ENCODE measurements around the gene CFAP97D1.

CFAP97D1 gene

GRCh38 chr17:43801844-43802243 lies 21.6 kb downstream of the CFAP97D1 start:
- no peaks in the 10 kb centered on the region for H3K4me1 ChIP-seq (ENCODE audit: low read depth, poor library complexity, severe bottlenecking)
- H3K27me3 ChIP-seq (ENCODE audit: insufficient read depth, low read depth) = no peaks in the 10 kb centered on the region
- no peak overlapping the region for H3K4me3 ChIP-seq (IDR thresholded peaks at IDR 0.05; ENCODE audit: insufficient read depth, low read depth, low read length)
- TF ChIP-seq CTCF (conservative IDR thresholded peaks at IDR 0.05; ENCODE audit: low read depth, low read length) = no peak
- no peaks in the 10 kb centered on the region for H3K36me3 ChIP-seq (ENCODE audit: insufficient read depth)
- H3K4me2 ChIP-seq = no peak overlapping the region
- H3K79me2 ChIP-seq (ENCODE audit: insufficient read depth, low read depth) = no peaks in the 10 kb centered on the region
- no peaks in the 10 kb centered on the region for H4K20me1 ChIP-seq (ENCODE audit: insufficient read depth)
- H3K27ac ChIP-seq = no peak overlapping the region
- H2AFZ ChIP-seq (ENCODE audit: low read depth) = no peak overlapping the region
- no peak overlapping the region for H3K9ac ChIP-seq

GRCh38 chr17:43803758-43804157 lies 23.5 kb downstream of the CFAP97D1 start:
- Histone ChIP-seq H3K36me3 (ENCODE audit: insufficient read depth) (no peaks in the 10 kb centered on the region), H3K79me2 (ENCODE audit: insufficient read depth, low read depth) (no peaks in the 10 kb centered on the region), H3K27me3 (ENCODE audit: insufficient read depth, low read depth) (no peaks in the 10 kb centered on the region), H3K9ac (no peak overlapping the region), H3K4me2 (no peak overlapping the region), H3K27ac (no peak overlapping the region), H3K4me1 (ENCODE audit: low read depth, poor library complexity, severe bottlenecking) (no peaks in the 10 kb centered on the region), H2AFZ (ENCODE audit: low read depth) (no peak overlapping the region), H3K4me3 (IDR thresholded peaks at IDR 0.05; ENCODE audit: insufficient read depth, low read depth, low read length) (no peak overlapping the region), H4K20me1 (ENCODE audit: insufficient read depth) (no peaks in the 10 kb centered on the region)
- TF ChIP-seq CTCF (conservative IDR thresholded peaks at IDR 0.05; ENCODE audit: low read depth, low read length) = no peak

- H3K9ac ChIP-seq = no peak overlapping the region
- H3K36me3 ChIP-seq (ENCODE audit: insufficient read depth) = no peaks in the 10 kb centered on the region
- no peaks in the 10 kb centered on the region for H3K4me1 ChIP-seq (ENCODE audit: low read depth, poor library complexity, severe bottlenecking)
- H3K27ac ChIP-seq = no peak overlapping the region
- H3K79me2 ChIP-seq (ENCODE audit: insufficient read depth, low read depth) = no peaks in the 10 kb centered on the region
- TF ChIP-seq CTCF (conservative IDR thresholded peaks at IDR 0.05; ENCODE audit: low read depth, low read length) = no peak
- H3K4me2 ChIP-seq = no peak overlapping the region
- H3K4me3 ChIP-seq (IDR thresholded peaks at IDR 0.05; ENCODE audit: insufficient read depth, low read depth, low read length) = no peak overlapping the region
- H4K20me1 ChIP-seq (ENCODE audit: insufficient read depth) = no peaks in the 10 kb centered on the region
- H3K27me3 ChIP-seq (ENCODE audit: insufficient read depth, low read depth) = no peaks in the 10 kb centered on the region
- H2AFZ ChIP-seq (ENCODE audit: low read depth) = no peak overlapping the region
Observed at GRCh38 chr17:43805117-43805516, 24.9 kb downstream of the CFAP97D1 start.

- Histone ChIP-seq H3K4me2 (no peak overlapping the region), H2AFZ (ENCODE audit: low read depth) (no peak overlapping the region), H3K9ac (no peak overlapping the region), H3K36me3 (ENCODE audit: insufficient read depth) (no peaks in the 10 kb centered on the region), H3K27me3 (ENCODE audit: insufficient read depth, low read depth) (no peaks in the 10 kb centered on the region), H3K4me3 (IDR thresholded peaks at IDR 0.05; ENCODE audit: insufficient read depth, low read depth, low read length) (no peak overlapping the region), H3K4me1 (ENCODE audit: low read depth, poor library complexity, severe bottlenecking) (no peaks in the 10 kb centered on the region), H3K27ac (no peak overlapping the region), H4K20me1 (ENCODE audit: insufficient read depth) (no peaks in the 10 kb centered on the region), H3K79me2 (ENCODE audit: insufficient read depth, low read depth) (no peaks in the 10 kb centered on the region)
- no peak for TF ChIP-seq CTCF (conservative IDR thresholded peaks at IDR 0.05; ENCODE audit: low read depth, low read length)
Observed at GRCh38 chr17:43808076-43808475, 27.8 kb downstream of the CFAP97D1 start.
